Measurements from ENCODE around the gene CAPN2.

DNA sequence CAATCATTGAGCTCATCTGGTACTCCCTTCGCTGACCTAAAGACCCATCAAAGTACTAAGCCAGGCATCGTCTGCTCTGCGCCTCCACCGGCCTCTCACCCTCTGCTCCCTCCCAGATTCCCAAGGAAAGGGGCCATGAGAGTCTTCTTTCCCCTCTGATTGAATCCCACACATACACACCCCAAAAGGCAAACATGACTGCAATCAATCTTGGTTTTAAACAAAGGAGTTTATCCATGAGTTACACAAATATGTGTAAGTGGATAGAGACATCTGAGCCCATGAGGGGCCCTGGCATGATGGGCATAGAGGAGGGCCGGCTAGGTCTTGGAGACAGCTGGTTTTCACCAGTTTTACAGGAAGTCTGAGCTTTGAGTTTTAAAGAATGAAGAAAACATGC lies 50.9 kb downstream of the CAPN2 start:
- TF ChIP-seq POLR2AphosphoS5 (IDR thresholded peaks at IDR 0.05; ENCODE audit: low read depth, low read length) (no peak), TAF1 (IDR thresholded peaks at IDR 0.05; ENCODE audit: borderline replicate concordance, insufficient read depth, low read length) (no peak)

Data from PFSK-1 (cell line).